Measurements from ENCODE around the gene DEDD.

- TF ChIP-seq CTCF (IDR thresholded peaks at IDR 0.05) (no peak), ZFX (IDR thresholded peaks at IDR 0.05; ENCODE audit: borderline replicate concordance) (no peak)
Measured at GRCh38 chr1:161090617-161091016, 41.9 kb downstream of the DEDD start.
